Sigmoid colon (tissue), 7 donors: ENCODE data around the gene PRKCZ. TPM values are rescaled to one million over a fixed set of nuclear protein-coding genes. Genes with fewer than 3 reads are reported as not detected.
"Not testable (repeated sequence)": the region's sequence is repeated elsewhere in the genome, so short reads cannot be mapped to it uniquely, and the experiment has no call there.

Source experiments
- DNase-seq: peaks from one replicate; pipeline ENCODE4 v3.0.0-alpha.2; 2019
- H3K27ac ChIP-seq, 4 donors: fragments of 200-600 bp; sonication (generic); one replicate each; pipeline ENCODE4 v1.5.1; 2016 to 2019; ENCODE audit warnings: mild to moderate bottlenecking in 1 of 4
- H3K27me3 ChIP-seq, 3 donors: fragments of 200-600 bp; sonication (generic); one replicate each; pipeline ENCODE4 v1.5.1; 2019; ENCODE audit warnings: mild to moderate bottlenecking in 1 of 3
- H3K36me3 ChIP-seq, 4 donors: fragments of 200-600 bp; sonication (generic); one replicate each; pipeline ENCODE4 v1.5.1; 2016 to 2019
- H3K4me1 ChIP-seq, 4 donors: fragments of 200-600 bp; sonication (generic); one replicate each; pipeline ENCODE4 v1.5.1; 2017 to 2019
- H3K4me3 ChIP-seq, 4 donors: fragments of 200-600 bp; sonication (generic); one replicate each; pipeline ENCODE4 v1.5.1; 2017 to 2019; ENCODE audit warnings: mild to moderate bottlenecking in 2 of 4, moderate library complexity in 1 of 4
- H3K9me3 ChIP-seq, 4 donors: fragments of 200-600 bp in 3 of 4; sonication (generic) in 3 of 4; one replicate each; pipeline versions ENCODE4 v1.5.1 to v1.6.1; 2013 to 2019
- CTCF ChIP-seq, 4 experiments: fragments of 450-650 bp in 3 of 4; fragments of 200-600 bp in 1 of 4; IDR thresholded peaks; one replicate each; pipeline ENCODE4 v1.5.1; 2016 to 2019; ENCODE audit warnings: antibody characterized with exemption in 4 of 4, mild to moderate bottlenecking in 3 of 4, moderate library complexity in 2 of 4
- EP300 ChIP-seq, 4 donors: sonication (generic); formaldehyde crosslinking; IDR thresholded peaks; one replicate each; pipeline ENCODE4 v1.6.1; 2017; ENCODE audit warnings: antibody characterized with exemption in 4 of 4
- POLR2A ChIP-seq, 2 donors: fragments of 450-650 bp; IDR thresholded peaks; one replicate each; pipeline ENCODE4 v1.6.1; 2016; ENCODE audit warnings: antibody characterized with exemption in 2 of 2, mild to moderate bottlenecking in 2 of 2, moderate library complexity in 2 of 2
- POLR2AphosphoS5 ChIP-seq, 4 donors: sonication (generic); formaldehyde crosslinking; IDR thresholded peaks; one replicate each; pipeline ENCODE4 v1.6.1; 2017; ENCODE audit warnings: antibody characterized with exemption in 4 of 4
- WGBS, 2 donors: extraction: QIAGEN DNeasy Blood & Tissue Kit; methylation state at CpG; one replicate each; pipeline ENCODE4 v1.1.7; 2013; 5-methylcytosine and 5-hydroxymethylcytosine counted together
- intact Hi-C: fragments of 100-400 bp; cut with DNase I; formaldehyde crosslinking; loops from one replicate; pipeline ENCODE4 v1.15.1; 2023
- polyA plus RNA-seq, 3 donors: library from polyadenylated mRNA; stranded (reverse); fragments of 200-250 nt; gene quantifications; one replicate each; pipeline ENCODE4 v1.2.3, GENCODE V29; 2013
- total RNA-seq, 4 donors: library from RNA; depleted of rRNA; stranded (reverse); fragments of >200 nt; gene quantifications; one replicate each; pipeline ENCODE4 v1.1.0, GENCODE V29; 2016
- donor health status: healthy with polysubstance abuse.
- donor health status: Bipolar disorder and iron deficiency.
- donor health status: healthy.

PRKCZ gene
- total and polyA plus RNA-seq, 7 donors: 1.4 to 52.9 (median 4.8) TPM

- Histone ChIP-seq H3K27me3 (peaks cover 0 to 53% (median 0%) of the 10 kb centered on the region in 3 donors), H3K27ac (no peak overlapping the region), H3K4me1 (no peaks in the 10 kb centered on the region), H3K4me3 (no peak overlapping the region), H3K36me3 (no peaks in the 10 kb centered on the region), H3K9me3 (peaks cover 0 to 4% (median 0%) of the 10 kb centered on the region in 4 donors)
- DNase-seq: no peak
- TF ChIP-seq POLR2AphosphoS5 (IDR thresholded peaks at IDR 0.05): no peak
- WGBS, 2 donors: 84 to 88% methylated on average over 33 of the region's 33 CpGs
- intact Hi-C loops: no loop called here
Observed at GRCh38 chr1:2115008-2115641, 64.9 kb downstream of the PRKCZ start.

GRCh38 chr1:2115702-2116341, 65.6 kb downstream of the PRKCZ start:
- Histone ChIP-seq H3K4me1 (no peaks in the 10 kb centered on the region), H3K4me3 (no peak overlapping the region), H3K27ac (no peak overlapping the region), H3K36me3 (no peaks in the 10 kb centered on the region), H3K9me3 (peaks cover 0 to 4% (median 0%) of the 10 kb centered on the region in 4 donors), H3K27me3 (peaks cover 0 to 48% (median 0%) of the 10 kb centered on the region in 3 donors)
- WGBS, 2 donors: 63 to 82% methylated on average over 28 of the region's 28 CpGs
- DNase-seq: no peak
- intact Hi-C loops: no loop called here
- TF ChIP-seq CTCF (IDR thresholded peaks at IDR 0.05) (no peak), EP300 (IDR thresholded peaks at IDR 0.05) (no peak), POLR2AphosphoS5 (IDR thresholded peaks at IDR 0.05) (no peak), POLR2A (IDR thresholded peaks at IDR 0.05) (no peak)

GRCh38 chr1:2119886-2120285, 69.7 kb downstream of the PRKCZ start:
- 94 to 95% methylated on average over 5 of the region's 5 CpGs for WGBS, 2 donors

GRCh38 chr1:2121101-2121691, 71.0 kb downstream of the PRKCZ start:
- Histone ChIP-seq H3K36me3 (no peaks in the 10 kb centered on the region), H3K9me3 (peaks cover 0 to 4% (median 0%) of the 10 kb centered on the region in 4 donors), H3K4me3 (no peak overlapping the region), H3K4me1 (no peaks in the 10 kb centered on the region), H3K27me3 (peaks cover 0 to 21% (median 0%) of the 10 kb centered on the region in 3 donors), H3K27ac (no peak overlapping the region)
- TF ChIP-seq POLR2AphosphoS5 (IDR thresholded peaks at IDR 0.05) (no peak), POLR2A (IDR thresholded peaks at IDR 0.05) (no peak), CTCF (IDR thresholded peaks at IDR 0.05) (no peak), EP300 (IDR thresholded peaks at IDR 0.05) (no peak)
- intact Hi-C loops: no loop called here
- 80 to 84% methylated on average over 14 of the region's 14 CpGs for WGBS, 2 donors
- DNase-seq: no peak

More at GRCh38 chr1:2119886-2120285, 69.7 kb downstream of the PRKCZ start:
- peaks cover 0 to 34% (median 0%) of the 10 kb centered on the region in 3 donors for H3K27me3 ChIP-seq
- H3K27ac ChIP-seq: no peak overlapping the region
- no peak overlapping the region for H3K4me3 ChIP-seq
- TF ChIP-seq POLR2AphosphoS5 (IDR thresholded peaks at IDR 0.05) (no peak), CTCF (IDR thresholded peaks at IDR 0.05) (no peak), POLR2A (IDR thresholded peaks at IDR 0.05) (no peak), EP300 (IDR thresholded peaks at IDR 0.05) (no peak)
- peaks cover 0 to 4% (median 0%) of the 10 kb centered on the region in 4 donors for H3K9me3 ChIP-seq
- no peaks in the 10 kb centered on the region for H3K4me1 ChIP-seq
- no peak for DNase-seq
- no peaks in the 10 kb centered on the region for H3K36me3 ChIP-seq
- intact Hi-C loops: no loop called here

- WGBS, 2 donors: 51 to 52% methylated on average over 16 to 19 of the region's 23 CpGs
- not testable (repeated sequence) for DNase-seq
Observed at GRCh38 chr1:2121794-2122193, 71.6 kb downstream of the PRKCZ start.

More at GRCh38 chr1:2121794-2122193, 71.6 kb downstream of the PRKCZ start:
- H3K9me3 ChIP-seq, H3K27ac ChIP-seq, intact Hi-C loops, H3K36me3 ChIP-seq, H3K4me3 ChIP-seq, H3K4me1 ChIP-seq: not testable (repeated sequence)
- H3K27me3 ChIP-seq: peaks cover 0 to 16% (median 0%) of the 10 kb centered on the region in 3 donors
